ENCODE results near the gene LMTK3.
"Not testable (repeated sequence)": the region's sequence is repeated elsewhere in the genome, so short reads cannot be mapped to it uniquely, and the experiment has no call there.

Gene LMTK3

GRCh38 chr19:48537541-48537940, 25.9 kb upstream of the LMTK3 start:
- no peak for FAIRE-seq

- no peak for FAIRE-seq
These were observed 22.1 kb upstream of the LMTK3 start for GRCh38 chr19:48533770-48534169.

- FAIRE-seq, result no peak
These were observed 19.1 kb upstream of the LMTK3 start for GRCh38 chr19:48530770-48531169.

GRCh38 chr19:48530066-48530720, 18.6 kb upstream of the LMTK3 start:
- FAIRE-seq, result no peak

- FAIRE-seq, result no peak
These were observed 17.5 kb upstream of the LMTK3 start for GRCh38 chr19:48529156-48529555.

GRCh38 chr19:48524732-48525131, 13.1 kb upstream of the LMTK3 start:
- no peak for FAIRE-seq

- no peak for FAIRE-seq
These were observed 12.6 kb upstream of the LMTK3 start for GRCh38 chr19:48524221-48524620.

GRCh38 chr19:48520134-48520533, 8.5 kb upstream of the LMTK3 start:
- no peak for FAIRE-seq

GRCh38 chr19:48519426-48519825, 7.8 kb upstream of the LMTK3 start:
- not testable (repeated sequence) for FAIRE-seq

- no peak for FAIRE-seq
These were observed 6.6 kb upstream of the LMTK3 start for GRCh38 chr19:48518207-48518606.

- FAIRE-seq, result no peak
These were observed 4.9 kb upstream of the LMTK3 start for GRCh38 chr19:48516536-48516935.

GRCh38 chr19:48514123-48514458, 2.5 kb upstream of the LMTK3 start:
- no peak for FAIRE-seq

GRCh38 chr19:48513289-48514122, 1.9 kb upstream of the LMTK3 start:
- no peak for FAIRE-seq

- no peak for FAIRE-seq
These were observed 1.1 kb upstream of the LMTK3 start for GRCh38 chr19:48512504-48513288.

- FAIRE-seq, result no peak
These were observed 309 bp downstream of the LMTK3 start for GRCh38 chr19:48511321-48511731.

- FAIRE-seq, result no peak
These were observed 990 bp downstream of the LMTK3 start for GRCh38 chr19:48510421-48511268.

GRCh38 chr19:48509467-48510194, 2.0 kb downstream of the LMTK3 start:
- no peak for FAIRE-seq

GRCh38 chr19:48508729-48509411, 2.8 kb downstream of the LMTK3 start:
- no peak for FAIRE-seq

GRCh38 chr19:48507911-48508439, 3.7 kb downstream of the LMTK3 start:
- no peak for FAIRE-seq

GRCh38 chr19:48506138-48506733, 5.4 kb downstream of the LMTK3 start:
- FAIRE-seq, result no peak

Measured in A204.1 (cell line).